AG08396 (cell line): ENCODE results near the gene HIGD1B.

Source experiments
- DNase-seq: peaks from one replicate; pipeline ENCODE4 v3.0.0; 2012; ENCODE audit warnings: low spot score, mixed read lengths

The HIGD1B gene

GRCh38 chr17:44837196-44837595, 10.5 kb upstream of the HIGD1B start:
- DNase-seq, result no peak

- no peak for DNase-seq
Measured at GRCh38 chr17:44840274-44840673, 7.4 kb upstream of the HIGD1B start.

- DNase-seq, result no peak
Measured at GRCh38 chr17:44840936-44841335, 6.7 kb upstream of the HIGD1B start.

- DNase-seq, result no peak
Measured at GRCh38 chr17:44842748-44843147, 4.9 kb upstream of the HIGD1B start.

GRCh38 chr17:44844390-44844830, 3.3 kb upstream of the HIGD1B start:
- peak; percentile 26 for DNase-seq

GRCh38 chr17:44846206-44846605, 1.5 kb upstream of the HIGD1B start:
- no peak for DNase-seq

- DNase-seq, result no peak
Measured at GRCh38 chr17:44848257-44848795, 643 bp downstream of the HIGD1B start.

GRCh38 chr17:44848961-44849489, 1.3 kb downstream of the HIGD1B start:
- no peak for DNase-seq

GRCh38 chr17:44850025-44850424, 2.3 kb downstream of the HIGD1B start:
- no peak for DNase-seq

- DNase-seq, result no peak
Measured at GRCh38 chr17:44850612-44851011, 2.9 kb downstream of the HIGD1B start.

- no peak for DNase-seq
Measured at GRCh38 chr17:44854192-44854591, 6.5 kb downstream of the HIGD1B start.

- no peak for DNase-seq
Measured at GRCh38 chr17:44859701-44860100, 12.0 kb downstream of the HIGD1B start.

- no peak for DNase-seq
Measured at GRCh38 chr17:44862278-44862914, 14.7 kb downstream of the HIGD1B start.

GRCh38 chr17:44863061-44863918, 15.6 kb downstream of the HIGD1B start:
- no peak for DNase-seq

GRCh38 chr17:44864831-44865230, 17.1 kb downstream of the HIGD1B start:
- DNase-seq, result no peak

GRCh38 chr17:44865231-44865660, 17.6 kb downstream of the HIGD1B start:
- peak; percentile 75 for DNase-seq

- no peak for DNase-seq
Measured at GRCh38 chr17:44865931-44866330, 18.2 kb downstream of the HIGD1B start.

- no peak for DNase-seq
Measured at GRCh38 chr17:44867841-44868240, 20.2 kb downstream of the HIGD1B start.

- DNase-seq, result no peak
Measured at GRCh38 chr17:44871556-44871955, 23.9 kb downstream of the HIGD1B start.

GRCh38 chr17:44872131-44872768, 24.6 kb downstream of the HIGD1B start:
- DNase-seq, result no peak

- no peak for DNase-seq
Measured at GRCh38 chr17:44875761-44876160, 28.1 kb downstream of the HIGD1B start.

- DNase-seq, result no peak
Measured at GRCh38 chr17:44877121-44877520, 29.4 kb downstream of the HIGD1B start.
